Calu3 (cell line): ENCODE data around the gene SMIM23. TPM values are rescaled to one million over a fixed set of nuclear protein-coding genes. Genes with fewer than 3 reads are reported as not detected.
"Not testable (repeated sequence)": the region's sequence is repeated elsewhere in the genome, so short reads cannot be mapped to it uniquely, and the experiment has no call there.

Source experiments
- BruUV-seq: library from RNA; stranded (reverse); fragments of 400-500 nt; replicated peaks from 2 replicates; lab custom pipeline; 2021; lab: Mats Ljungman, UMichigan
- CTCF ChIA-PET: fragments of 300-600 bp; sonication (Branson Sonifier 250); formaldehyde crosslinking; loops from one replicate; lab custom pipeline; 2022; ENCODE audit warnings: antibody characterized with exemption; lab: Charles Lee
- DNase-seq: peaks from one replicate; pipeline ENCODE4 v3.0.0; 2022
- H3K27ac Mint-ChIP-seq: one replicate; pipeline ENCODE4 v1.8.0; 2022; ENCODE audit warnings: mixed read lengths; ENCODE audit not compliant: unreplicated experiment
- H3K27me3 Mint-ChIP-seq: one replicate; pipeline ENCODE4 v1.8.0; 2022; ENCODE audit warnings: mixed read lengths; ENCODE audit not compliant: unreplicated experiment
- H3K36me3 Mint-ChIP-seq: one replicate; pipeline ENCODE4 v1.8.0; 2022; ENCODE audit warnings: mild to moderate bottlenecking, moderate library complexity, mixed read lengths; ENCODE audit not compliant: insufficient read depth, unreplicated experiment
- H3K4me1 Mint-ChIP-seq: one replicate; pipeline ENCODE4 v1.8.0; 2022; ENCODE audit warnings: mild to moderate bottlenecking, low read depth, mixed read lengths; ENCODE audit not compliant: unreplicated experiment
- H3K4me3 Mint-ChIP-seq: one replicate; pipeline ENCODE4 v1.8.0; 2022; ENCODE audit warnings: mild to moderate bottlenecking, low read depth, moderate library complexity, mixed read lengths; ENCODE audit not compliant: unreplicated experiment
- H3K9me3 Mint-ChIP-seq: one replicate; pipeline ENCODE4 v1.8.0; 2022; ENCODE audit warnings: low read depth, mixed read lengths; ENCODE audit not compliant: unreplicated experiment
- CTCF ChIP-seq: fragments of 200-600 bp; IDR thresholded peaks from one replicate; pipeline ENCODE4 v1.8.0; 2022; ENCODE audit warnings: antibody characterized with exemption; ENCODE audit not compliant: unreplicated experiment
- intact Hi-C: fragments of 100-400 bp; cut with micrococcal nuclease; formaldehyde crosslinking; loops from one replicate; pipeline ENCODE4 v1.10.0; 2022; ENCODE audit not compliant: unreplicated experiment
- total RNA-seq: library from RNA; stranded (reverse); gene quantifications from 2 replicates; pipeline ENCODE4 v1.2.3, GENCODE V29; 2022

Gene SMIM23
- total RNA-seq, 1 experiment from 2014 or later, result not detected

DNA sequence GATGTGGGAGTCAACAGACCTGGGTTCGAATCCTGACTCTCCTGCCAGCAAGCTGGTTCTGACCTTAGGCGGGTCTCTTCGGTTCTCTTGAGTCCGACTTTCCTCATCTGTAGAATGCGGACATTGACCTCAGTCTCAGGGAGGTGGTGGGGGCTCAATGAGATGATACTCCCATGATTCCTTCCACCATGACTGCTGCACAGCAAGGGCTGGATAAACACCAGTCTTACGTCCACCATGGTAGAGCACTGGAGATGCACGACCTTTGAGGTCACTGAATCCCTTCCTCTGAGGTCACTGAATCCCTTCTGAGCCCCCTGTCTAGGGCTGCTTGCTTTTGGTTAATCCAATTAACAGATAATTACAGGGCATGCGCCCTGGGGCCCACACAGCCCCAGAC is 12.5 kb upstream of the SMIM23 start:
- H3K27ac Mint-ChIP-seq, result no peak overlapping the region
- no TSS peak for BruUV-seq
- peaks cover 36% of the 10 kb centered on the region for H3K27me3 Mint-ChIP-seq
- H3K4me1 Mint-ChIP-seq, result no peaks in the 10 kb centered on the region
- H3K36me3 Mint-ChIP-seq, result no peaks in the 10 kb centered on the region
- CTCF ChIA-PET, result no interaction called here
- H3K4me3 Mint-ChIP-seq, result no peak overlapping the region
- TF ChIP-seq CTCF, result no peak
- no peaks in the 10 kb centered on the region for H3K9me3 Mint-ChIP-seq
- no peak for DNase-seq
- intact Hi-C loops, result no loop called here

GRCh38 chr5:171774418-171774817 is 11.2 kb upstream of the SMIM23 start:
- no TSS peak for BruUV-seq
- Mint-ChIP-seq H3K4me1 (no peaks in the 10 kb centered on the region), H3K4me3 (no peak overlapping the region), H3K27ac (no peak overlapping the region), H3K36me3 (no peaks in the 10 kb centered on the region), H3K9me3 (no peaks in the 10 kb centered on the region), H3K27me3 (peaks cover 48% of the 10 kb centered on the region)
- intact Hi-C loops, result no loop called here
- CTCF ChIA-PET, result interaction anchor here (0.7 kb wide), 1 partner anchor 56 kb away, joined by 4 read pairs; no protein-coding TSS in a partner anchor
- DNase-seq, result no peak
- no peak for TF ChIP-seq CTCF

- no peaks in the 10 kb centered on the region for H3K4me1 Mint-ChIP-seq
- no peak overlapping the region for H3K27ac Mint-ChIP-seq
- H3K9me3 Mint-ChIP-seq, result no peaks in the 10 kb centered on the region
- peaks cover 51% of the 10 kb centered on the region for H3K27me3 Mint-ChIP-seq
- CTCF ChIA-PET, result no interaction called here
- no peaks in the 10 kb centered on the region for H3K36me3 Mint-ChIP-seq
- no peak overlapping the region for H3K4me3 Mint-ChIP-seq
- no peak for DNase-seq
- BruUV-seq, result no TSS peak
- intact Hi-C loops, result no loop called here
- TF ChIP-seq CTCF, result no peak
These were observed 9.4 kb upstream of the SMIM23 start for GRCh38 chr5:171776213-171776612.

DNA sequence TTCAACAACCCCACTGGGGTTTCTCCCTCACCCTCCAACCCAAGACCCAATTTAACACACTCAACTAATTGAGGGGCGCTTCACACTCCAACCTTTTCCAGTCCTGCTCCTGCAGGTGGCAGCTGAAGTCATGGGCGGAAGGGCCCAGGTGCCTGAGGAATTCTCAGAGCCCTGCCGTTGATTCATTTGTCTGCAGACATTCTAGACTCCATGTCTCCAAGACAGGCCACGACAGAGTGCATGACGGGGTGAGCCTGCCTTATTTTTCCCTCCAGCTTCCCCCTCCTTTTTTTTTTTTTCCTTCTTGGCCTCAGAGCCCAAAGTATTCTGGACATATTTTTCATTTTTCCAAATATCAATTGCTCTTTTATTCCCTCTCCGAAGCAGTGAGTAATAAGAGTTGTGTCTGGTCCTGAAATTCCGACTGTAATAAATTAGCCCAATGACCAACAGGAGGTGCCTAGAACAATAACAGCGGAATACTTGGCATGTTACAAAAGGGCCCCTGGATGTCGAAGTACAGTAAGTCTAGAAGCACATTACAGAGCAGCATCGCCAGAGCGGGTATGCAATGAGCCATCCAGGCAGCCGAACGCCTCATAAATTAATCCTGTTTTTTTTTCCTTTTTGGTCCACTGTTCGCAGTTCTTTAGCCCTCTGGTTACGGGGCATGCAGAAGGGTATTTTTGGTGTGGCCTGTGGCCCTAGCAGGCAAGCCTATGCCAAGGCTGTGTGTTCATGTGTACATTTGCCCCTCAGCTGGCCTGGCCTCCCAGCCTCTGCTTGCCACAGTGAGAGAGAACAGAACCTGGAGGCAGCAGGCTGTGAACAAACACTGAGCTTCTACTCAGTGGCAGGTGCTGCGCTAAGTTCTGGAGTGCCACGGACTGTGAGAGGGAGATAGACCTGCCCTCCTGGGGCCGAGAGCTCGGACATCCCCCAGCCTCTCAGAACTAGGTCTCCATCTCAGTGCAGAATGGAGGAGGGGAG is 8.6 kb upstream of the SMIM23 start:
- CTCF ChIA-PET, result interaction anchor here (0.6 kb wide), 1 partner anchor 578 kb away, joined by 3 read pairs; no protein-coding TSS in a partner anchor
- intact Hi-C loops, result no loop called here
- H3K9me3 Mint-ChIP-seq, result no peaks in the 10 kb centered on the region
- H3K27me3 Mint-ChIP-seq, result peaks cover 60% of the 10 kb centered on the region
- TF ChIP-seq CTCF, result no peak
- H3K27ac Mint-ChIP-seq, result no peak overlapping the region
- H3K4me3 Mint-ChIP-seq, result no peak overlapping the region
- no TSS peak for BruUV-seq
- H3K4me1 Mint-ChIP-seq, result peaks cover 2% of the 10 kb centered on the region
- no peaks in the 10 kb centered on the region for H3K36me3 Mint-ChIP-seq
- DNase-seq, result no peak

- BruUV-seq, H3K36me3 Mint-ChIP-seq, H3K4me3 Mint-ChIP-seq, H3K4me1 Mint-ChIP-seq, DNase-seq, intact Hi-C loops, H3K9me3 Mint-ChIP-seq, H3K27ac Mint-ChIP-seq: not testable (repeated sequence)
- CTCF ChIA-PET, result interaction anchor here (0.8 kb wide), 1 partner anchor 14 kb away, joined by 3 read pairs; no protein-coding TSS in a partner anchor
- peaks cover 96% of the 10 kb centered on the region for H3K27me3 Mint-ChIP-seq
These were observed 3.9 kb upstream of the SMIM23 start for GRCh38 chr5:171781744-171782143.
